D721Med (cell line): ENCODE measurements around the gene MRPL33.

Source experiments
- DNase-seq: peaks from one replicate; pipeline ENCODE4 v3.0.0; 2011; ENCODE audit warnings: low spot score; ENCODE audit not compliant: insufficient read length
- FAIRE-seq: peaks from 2 replicates; lab custom pipeline; 2011; peaks lifted over from hg19 to GRCh38; lab: Jason Lieb, UNC
- CTCF ChIP-seq: IDR thresholded peaks from 2 replicates; pipeline ENCODE4 v1.5.1; 2012; ENCODE audit warnings: mild to moderate bottlenecking, control low read depth; ENCODE audit not compliant: insufficient read depth; ENCODE audit errors: missing control alignments

Gene MRPL33

DNA sequence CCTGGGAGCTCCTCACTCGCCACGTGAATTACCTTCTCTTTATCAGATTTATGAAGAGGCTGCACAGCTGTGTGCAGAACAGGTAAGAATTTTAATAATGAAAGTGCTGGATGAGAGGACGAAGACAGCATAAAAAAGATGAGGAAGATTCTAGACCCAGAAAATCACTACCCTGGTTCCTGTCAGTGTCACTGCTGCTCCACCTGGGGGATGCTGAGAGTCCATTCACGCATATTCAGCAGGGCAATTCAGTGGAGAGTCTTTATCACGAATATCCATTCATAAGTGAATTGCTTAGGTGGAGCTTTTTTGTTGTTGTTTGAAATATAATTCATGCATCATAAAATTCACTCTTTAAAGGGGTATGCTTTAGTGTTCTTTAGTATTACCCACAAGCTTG is 52.0 kb downstream of the MRPL33 start:
- no peak for TF ChIP-seq CTCF
- FAIRE-seq, result no peak

DNA sequence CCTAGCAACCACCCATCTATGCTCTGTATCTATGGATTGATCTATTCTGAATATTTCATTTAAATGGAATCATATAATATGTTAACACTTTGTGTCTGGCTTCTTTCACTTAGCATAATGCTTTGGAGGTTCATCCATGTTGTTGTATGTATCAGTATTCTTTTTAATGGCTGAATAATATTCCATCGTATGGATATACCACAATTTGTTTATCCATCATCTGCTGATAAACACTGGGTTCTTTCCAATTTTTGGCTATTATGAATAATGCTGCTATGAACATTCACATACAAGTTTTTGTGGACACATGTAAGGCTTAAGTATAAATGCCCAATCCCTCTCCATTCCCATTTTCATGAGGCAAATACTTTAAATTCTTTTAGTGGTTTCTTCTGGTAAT is 52.9 kb downstream of the MRPL33 start:
- TF ChIP-seq CTCF, result no peak
- DNase-seq, result no peak

More for the DNA sequence above, 52.0 kb downstream of the MRPL33 start:
- no peak for DNase-seq

GRCh38 chr2:27828305-27828704 is 56.8 kb downstream of the MRPL33 start:
- FAIRE-seq (no peak), DNase-seq (no peak)
- TF ChIP-seq CTCF, result no peak

More for the DNA sequence above, 52.9 kb downstream of the MRPL33 start:
- FAIRE-seq, result no peak
